OCI-LY1 (cell line): ENCODE data around the gene RAPGEF6.

Experiments
- H2AFZ ChIP-seq: fragments of 200-600 bp; sonication (generic), shearing (Covaris generic); 2 replicates; pipeline ENCODE4 v1.6.0; 2014; ENCODE audit warnings: antibody characterized with exemption, mild to moderate bottlenecking, low read length
- H3F3A ChIP-seq: fragments of 200-600 bp; sonication (generic), shearing (Covaris generic); 2 replicates; pipeline ENCODE4 v1.6.0; 2014; ENCODE audit warnings: mild to moderate bottlenecking, antibody characterized with exemption, low read length, moderate library complexity; ENCODE audit not compliant: insufficient read depth
- H3K27ac ChIP-seq: fragments of 200-600 bp; sonication (generic); 2 replicates; pipeline ENCODE4 v1.5.1; 2014; ENCODE audit warnings: low read length, mixed run types, mild to moderate bottlenecking, low read depth; ENCODE audit not compliant: poor library complexity, severe bottlenecking
- H3K27me3 ChIP-seq: fragments of 200-600 bp; sonication (generic); 2 replicates; pipeline ENCODE4 v1.6.0; 2014; ENCODE audit warnings: antibody characterized with exemption, mild to moderate bottlenecking, low read length, moderate library complexity; ENCODE audit not compliant: insufficient read depth
- H3K36me3 ChIP-seq: fragments of 200-600 bp; sonication (generic); 2 replicates; pipeline ENCODE4 v1.6.1; 2014; ENCODE audit warnings: mild to moderate bottlenecking, antibody characterized with exemption, low read length, moderate library complexity, mixed read lengths; ENCODE audit not compliant: insufficient read depth
- H3K4me1 ChIP-seq: fragments of 200-600 bp; sonication (generic); 2 replicates; pipeline ENCODE4 v1.5.1; 2014; ENCODE audit warnings: mild to moderate bottlenecking, low read length, moderate library complexity; ENCODE audit not compliant: insufficient read depth, severe bottlenecking
- H3K4me2 ChIP-seq: fragments of 200-600 bp; sonication (generic), shearing (Covaris generic); 2 replicates; pipeline ENCODE4 v1.6.1; 2014; ENCODE audit warnings: low read length
- H3K4me3 ChIP-seq: fragments of 200-600 bp; sonication (generic); 2 replicates; pipeline ENCODE4 v1.5.1; 2014; ENCODE audit warnings: low read length, low read depth, mild to moderate bottlenecking, mixed read lengths; ENCODE audit not compliant: poor library complexity, severe bottlenecking
- H3K79me2 ChIP-seq: fragments of 200-600 bp; shearing (Covaris generic); 2 replicates; pipeline ENCODE4 v1.6.1; 2016; ENCODE audit warnings: mixed run types, low read length, mixed read lengths; ENCODE audit not compliant: insufficient read depth
- H3K9ac ChIP-seq: fragments of 200-600 bp; sonication (generic), shearing (Covaris generic); 2 replicates; pipeline ENCODE4 v1.6.1; 2014; ENCODE audit warnings: mild to moderate bottlenecking, low read length, mixed read lengths
- H3K9me2 ChIP-seq: fragments of 200-600 bp; sonication (generic), shearing (Covaris generic); 2 replicates; pipeline ENCODE4 v1.6.1; 2014; ENCODE audit warnings: low read depth, mild to moderate bottlenecking, low read length, mixed read lengths
- H3K9me3 ChIP-seq: fragments of 200-600 bp; shearing (Covaris generic); 2 replicates; pipeline ENCODE4 v1.6.1; 2014; ENCODE audit warnings: low read length, mixed read lengths
- H4K20me1 ChIP-seq: fragments of 200-600 bp; sonication (generic), shearing (Covaris generic); 2 replicates; pipeline ENCODE4 v1.6.0; 2016; ENCODE audit warnings: mild to moderate bottlenecking, low read length; ENCODE audit not compliant: insufficient read depth
- EZH2 ChIP-seq: fragments of 200-600 bp; sonication (generic), shearing (Covaris generic); IDR thresholded peaks from 2 replicates; pipeline ENCODE4 v1.8.0; 2017; ENCODE audit warnings: borderline replicate concordance, mixed run types, mild to moderate bottlenecking, antibody characterized with exemption, low read length, moderate library complexity, mixed read lengths
- TF ChIP-seq, protein P1 (sequence below): fragments of 200-600 bp; sonication (generic), shearing (Covaris generic); IDR thresholded peaks from 2 replicates; pipeline ENCODE4 v1.5.1; 2017; ENCODE audit warnings: mild to moderate bottlenecking, antibody characterized with exemption, low read length, moderate library complexity, mixed read lengths

RAPGEF6 gene

DNA sequence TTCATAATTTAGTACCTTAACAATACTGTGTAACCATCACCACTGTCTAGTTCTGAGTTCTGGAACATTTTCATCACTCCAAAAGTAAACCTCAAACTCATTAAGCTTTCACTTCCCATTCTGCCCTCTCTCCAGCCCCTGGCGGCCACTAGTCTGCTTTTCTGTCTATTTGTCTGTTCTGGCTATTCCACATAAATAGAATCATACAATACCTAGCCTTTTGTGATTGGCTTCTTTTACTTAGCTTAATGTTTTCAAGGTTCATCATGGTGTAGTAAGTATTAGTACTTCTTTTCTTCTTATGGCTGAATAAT is 138.7 kb downstream of the RAPGEF6 start:
- Histone ChIP-seq H3K36me3 (peaks cover 82% of the 10 kb centered on the region), H3K27ac (no peak overlapping the region), H3K27me3 (no peaks in the 10 kb centered on the region), H3F3A (no peaks in the 10 kb centered on the region), H4K20me1 (no peaks in the 10 kb centered on the region), H3K4me2 (no peak overlapping the region), H3K9me2 (no peaks in the 10 kb centered on the region), H3K9ac (no peak overlapping the region), H3K4me1 (no peaks in the 10 kb centered on the region), H3K79me2 (no peaks in the 10 kb centered on the region), H2AFZ (no peak overlapping the region), H3K4me3 (no peak overlapping the region), H3K9me3 (no peaks in the 10 kb centered on the region)
- TF ChIP-seq EZH2: no peak
- TF ChIP-seq, protein P1, sequence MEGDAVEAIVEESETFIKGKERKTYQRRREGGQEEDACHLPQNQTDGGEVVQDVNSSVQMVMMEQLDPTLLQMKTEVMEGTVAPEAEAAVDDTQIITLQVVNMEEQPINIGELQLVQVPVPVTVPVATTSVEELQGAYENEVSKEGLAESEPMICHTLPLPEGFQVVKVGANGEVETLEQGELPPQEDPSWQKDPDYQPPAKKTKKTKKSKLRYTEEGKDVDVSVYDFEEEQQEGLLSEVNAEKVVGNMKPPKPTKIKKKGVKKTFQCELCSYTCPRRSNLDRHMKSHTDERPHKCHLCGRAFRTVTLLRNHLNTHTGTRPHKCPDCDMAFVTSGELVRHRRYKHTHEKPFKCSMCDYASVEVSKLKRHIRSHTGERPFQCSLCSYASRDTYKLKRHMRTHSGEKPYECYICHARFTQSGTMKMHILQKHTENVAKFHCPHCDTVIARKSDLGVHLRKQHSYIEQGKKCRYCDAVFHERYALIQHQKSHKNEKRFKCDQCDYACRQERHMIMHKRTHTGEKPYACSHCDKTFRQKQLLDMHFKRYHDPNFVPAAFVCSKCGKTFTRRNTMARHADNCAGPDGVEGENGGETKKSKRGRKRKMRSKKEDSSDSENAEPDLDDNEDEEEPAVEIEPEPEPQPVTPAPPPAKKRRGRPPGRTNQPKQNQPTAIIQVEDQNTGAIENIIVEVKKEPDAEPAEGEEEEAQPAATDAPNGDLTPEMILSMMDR: no peak; the same call in 1 of the 2 replicates

DNA sequence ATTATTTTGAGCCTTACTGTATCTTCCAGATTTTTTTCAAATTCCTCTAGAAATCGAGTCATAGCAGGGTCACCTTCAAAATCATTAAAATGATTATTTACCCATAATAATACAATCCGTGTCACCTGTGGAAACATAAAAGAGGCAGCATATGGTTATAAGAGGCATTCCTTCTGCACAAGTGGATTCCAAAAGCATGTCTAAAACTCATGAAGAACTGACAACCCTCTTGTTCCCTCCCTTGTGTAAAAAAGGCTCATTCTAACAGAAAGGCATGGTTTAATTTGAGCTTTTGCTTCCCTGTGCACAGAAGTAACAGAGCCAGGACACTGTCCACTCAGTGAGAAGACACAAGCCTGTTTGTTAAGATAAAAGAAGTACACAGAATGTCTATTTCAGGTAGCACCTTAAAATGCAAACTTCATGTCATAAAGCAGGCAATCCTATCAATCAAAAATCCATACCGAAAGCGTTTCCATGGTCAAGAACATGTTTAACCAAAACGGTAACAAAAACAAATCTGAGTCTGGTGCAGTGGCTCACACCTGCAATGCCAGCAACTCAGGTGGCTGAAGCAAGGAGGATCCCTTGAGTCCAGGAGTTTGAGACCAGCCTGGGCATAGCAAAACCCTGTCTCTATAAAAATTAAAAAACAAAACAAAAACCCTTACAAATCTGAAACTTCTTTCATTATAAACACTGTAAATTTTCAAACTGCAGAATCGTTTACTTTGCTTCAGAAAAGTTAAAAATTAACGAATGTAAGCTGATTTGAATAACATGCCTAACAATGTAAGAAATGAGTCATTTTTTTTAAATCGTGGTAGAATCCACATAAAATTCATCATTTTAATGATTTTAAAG is 139.3 kb downstream of the RAPGEF6 start:
- H3K4me2 ChIP-seq: no peak overlapping the region
- H3K4me1 ChIP-seq: no peaks in the 10 kb centered on the region
- TF ChIP-seq, protein P1: no peak
- TF ChIP-seq EZH2: no peak
- H3K27ac ChIP-seq: no peak overlapping the region
- no peaks in the 10 kb centered on the region for H3K9me2 ChIP-seq
- no peaks in the 10 kb centered on the region for H3F3A ChIP-seq
- peaks cover 83% of the 10 kb centered on the region for H3K36me3 ChIP-seq
- H3K9me3 ChIP-seq: no peaks in the 10 kb centered on the region
- H3K9ac ChIP-seq: no peak overlapping the region
- no peaks in the 10 kb centered on the region for H3K79me2 ChIP-seq
- no peak overlapping the region for H3K4me3 ChIP-seq
- no peaks in the 10 kb centered on the region for H4K20me1 ChIP-seq
- no peaks in the 10 kb centered on the region for H3K27me3 ChIP-seq
- no peak overlapping the region for H2AFZ ChIP-seq

- TF ChIP-seq, protein P1: no peak
- TF ChIP-seq EZH2: no peak
- Histone ChIP-seq H3K79me2 (no peaks in the 10 kb centered on the region), H3F3A (no peaks in the 10 kb centered on the region), H3K27ac (no peak overlapping the region), H3K9ac (no peak overlapping the region), H3K36me3 (peaks cover 94% of the 10 kb centered on the region), H4K20me1 (no peaks in the 10 kb centered on the region), H3K9me3 (no peaks in the 10 kb centered on the region), H3K4me3 (no peak overlapping the region), H3K4me1 (no peaks in the 10 kb centered on the region), H3K4me2 (no peak overlapping the region), H3K9me2 (no peaks in the 10 kb centered on the region), H3K27me3 (no peaks in the 10 kb centered on the region), H2AFZ (no peak overlapping the region)
Observed at GRCh38 chr5:131491749-131492148, 143.3 kb downstream of the RAPGEF6 start.
